Stomach (tissue), 9 donors: Measurements from ENCODE around the gene MAP3K2. TPM values are rescaled to one million over a fixed set of nuclear protein-coding genes. Genes with fewer than 3 reads are reported as not detected.

Source experiments
- DNase-seq, 2 donors: peaks; one replicate each; pipeline versions ENCODE4 v3.0.0 to v3.0.0-alpha.2; 2013 to 2019
- H3K27ac ChIP-seq, 5 donors: fragments of 200-600 bp in 4 of 5; sonication (generic) in 4 of 5; one replicate each; pipeline ENCODE4 v1.5.1; 2013 to 2019; ENCODE audit warnings: mild to moderate bottlenecking in 1 of 5, moderate library complexity in 1 of 5
- H3K27me3 ChIP-seq, 3 donors: fragments of 200-600 bp; sonication (generic); one replicate each; pipeline ENCODE4 v1.5.1; 2017 to 2019; ENCODE audit warnings: mixed run types in 1 of 3
- H3K36me3 ChIP-seq, 4 donors: fragments of 200-600 bp; sonication (generic); 1 replicate in 3 of 4; 2 replicates in 1 of 4; pipeline ENCODE4 v1.5.1; 2016 to 2019
- H3K4me1 ChIP-seq, 4 donors: fragments of 200-600 bp; sonication (generic); one replicate each; pipeline ENCODE4 v1.5.1; 2016 to 2019
- H3K4me3 ChIP-seq, 4 donors: fragments of 200-600 bp; sonication (generic) in 3 of 4; one replicate each; pipeline ENCODE4 v1.5.1; 2016 to 2019; ENCODE audit warnings: mild to moderate bottlenecking in 1 of 4
- H3K9me3 ChIP-seq, 4 donors: fragments of 200-600 bp; sonication (generic); one replicate each; pipeline ENCODE4 v1.5.1; 2016 to 2019
- EP300 ChIP-seq: sonication (generic); formaldehyde crosslinking; IDR thresholded peaks from one replicate; pipeline ENCODE4 v1.6.1; 2017; ENCODE audit warnings: antibody characterized with exemption
- POLR2A ChIP-seq, 4 donors: fragments of 450-650 bp; IDR thresholded peaks; one replicate each; pipeline ENCODE4 v1.6.1; 2016; ENCODE audit warnings: antibody characterized with exemption in 4 of 4, control low read depth in 2 of 4, mild to moderate bottlenecking in 1 of 4, moderate library complexity in 1 of 4
- POLR2AphosphoS5 ChIP-seq, 3 donors: sonication (generic); formaldehyde crosslinking; IDR thresholded peaks; one replicate each; pipeline ENCODE4 v1.6.1; 2016; ENCODE audit warnings: antibody characterized with exemption in 3 of 3
- WGBS, 5 donors: extraction: QIAGEN DNeasy Blood & Tissue Kit in 3 of 5; methylation state at CpG; one replicate each; pipeline versions ENCODE4 v1.1.5 to v1.1.7; 2013 to 2018; 5-methylcytosine and 5-hydroxymethylcytosine counted together
- intact Hi-C: fragments of 100-400 bp; cut with DNase I; formaldehyde crosslinking; loops from one replicate; pipeline ENCODE4 v1.15.1; 2023; ENCODE audit warnings: low total_unique reads
- polyA plus RNA-seq, 3 donors: library from polyadenylated mRNA; stranded (reverse); fragments of 200-250 nt; gene quantifications; one replicate each; pipeline ENCODE4 v1.2.3, GENCODE V29; 2013
- total RNA-seq, 5 donors: library from RNA; depleted of rRNA; stranded (reverse); fragments of >200 nt; gene quantifications; one replicate each; pipeline versions ENCODE4 v1.1.0 to v1.2.3, GENCODE V29; 2014 to 2016
- TF ChIP-seq, protein P1 (sequence below), 7 experiments: fragments of 450-650 bp in 4 of 7; fragments of 200-600 bp in 3 of 7; sonication (generic) in 3 of 7; IDR thresholded peaks; one replicate each; pipeline ENCODE4 v1.5.1; 2016 to 2019; ENCODE audit warnings: antibody characterized with exemption in 7 of 7, control low read depth in 2 of 7, mild to moderate bottlenecking in 1 of 7
- donor health status: healthy with polysubstance abuse.
- donor health status: Bipolar disorder and iron deficiency.
- donor health status: healthy.

MAP3K2 gene
- total and polyA plus RNA-seq, 8 donors, result 3.8 to 141 (median 55.6) TPM

DNA sequence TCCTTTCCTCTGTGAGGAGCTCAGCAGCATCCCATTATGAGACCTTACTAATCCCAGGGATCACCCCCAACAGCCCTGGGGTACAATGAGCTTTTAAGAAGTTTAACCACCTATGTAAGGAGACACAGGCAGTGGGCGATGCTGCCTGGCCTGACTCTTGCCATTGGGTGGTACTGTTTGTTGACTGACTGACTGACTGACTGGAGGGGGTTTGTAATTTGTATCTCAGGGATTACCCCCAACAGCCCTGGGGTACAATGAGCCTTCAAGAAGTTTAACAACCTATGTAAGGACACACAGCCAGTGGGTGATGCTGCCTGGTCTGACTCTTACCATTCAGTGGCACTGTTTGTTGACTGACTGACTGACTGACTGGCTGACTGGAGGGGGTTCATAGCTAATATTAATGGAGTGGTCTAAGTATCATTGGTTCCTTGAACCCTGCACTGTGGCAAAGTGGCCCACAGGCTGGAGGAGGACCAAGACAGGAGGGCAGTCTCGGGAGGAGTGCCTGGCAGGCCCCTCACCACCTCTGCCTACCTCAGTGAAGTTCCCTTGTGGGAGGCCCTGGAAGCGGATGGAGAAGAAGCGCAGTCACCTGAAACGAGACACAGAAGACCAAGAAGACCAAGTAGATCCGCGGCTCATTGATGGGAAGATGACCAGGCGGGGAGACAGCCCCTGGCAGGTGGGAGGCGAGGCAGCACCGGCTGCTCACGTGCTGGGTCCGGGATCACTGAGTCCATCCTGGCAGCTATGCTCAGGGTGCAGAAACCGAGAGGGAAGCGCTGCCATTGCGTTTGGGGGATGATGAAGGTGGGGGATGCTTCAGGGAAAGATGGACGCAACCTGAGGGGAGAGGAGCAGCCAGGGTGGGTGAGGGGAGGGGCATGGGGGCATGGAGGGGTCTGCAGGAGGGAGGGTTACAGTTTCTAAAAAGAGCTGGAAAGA is 38.0 kb upstream of the MAP3K2 start:
- Histone ChIP-seq H3K4me1 (peaks cover 13 to 22% (median 16%) of the 10 kb centered on the region in 4 donors), H3K36me3 (peaks cover 0 to 10% (median 4%) of the 10 kb centered on the region in 4 donors), H3K4me3 (no peak overlapping the region), H3K27me3 (peaks cover 0 to 43% (median 17%) of the 10 kb centered on the region in 3 donors), H3K27ac (no peak overlapping the region), H3K9me3 (no peaks in the 10 kb centered on the region)
- intact Hi-C loops, result no loop called here
- no peak for DNase-seq
- 94 to 97% (median 97%) methylated on average over 16 of the region's 16 CpGs for WGBS, 5 donors
- TF ChIP-seq, protein P1, sequence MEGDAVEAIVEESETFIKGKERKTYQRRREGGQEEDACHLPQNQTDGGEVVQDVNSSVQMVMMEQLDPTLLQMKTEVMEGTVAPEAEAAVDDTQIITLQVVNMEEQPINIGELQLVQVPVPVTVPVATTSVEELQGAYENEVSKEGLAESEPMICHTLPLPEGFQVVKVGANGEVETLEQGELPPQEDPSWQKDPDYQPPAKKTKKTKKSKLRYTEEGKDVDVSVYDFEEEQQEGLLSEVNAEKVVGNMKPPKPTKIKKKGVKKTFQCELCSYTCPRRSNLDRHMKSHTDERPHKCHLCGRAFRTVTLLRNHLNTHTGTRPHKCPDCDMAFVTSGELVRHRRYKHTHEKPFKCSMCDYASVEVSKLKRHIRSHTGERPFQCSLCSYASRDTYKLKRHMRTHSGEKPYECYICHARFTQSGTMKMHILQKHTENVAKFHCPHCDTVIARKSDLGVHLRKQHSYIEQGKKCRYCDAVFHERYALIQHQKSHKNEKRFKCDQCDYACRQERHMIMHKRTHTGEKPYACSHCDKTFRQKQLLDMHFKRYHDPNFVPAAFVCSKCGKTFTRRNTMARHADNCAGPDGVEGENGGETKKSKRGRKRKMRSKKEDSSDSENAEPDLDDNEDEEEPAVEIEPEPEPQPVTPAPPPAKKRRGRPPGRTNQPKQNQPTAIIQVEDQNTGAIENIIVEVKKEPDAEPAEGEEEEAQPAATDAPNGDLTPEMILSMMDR (IDR thresholded peaks at IDR 0.05), result no peak
- TF ChIP-seq POLR2A (IDR thresholded peaks at IDR 0.05), result no peak
- no peak for TF ChIP-seq POLR2AphosphoS5 (IDR thresholded peaks at IDR 0.05)
- TF ChIP-seq EP300, result no peak

DNA sequence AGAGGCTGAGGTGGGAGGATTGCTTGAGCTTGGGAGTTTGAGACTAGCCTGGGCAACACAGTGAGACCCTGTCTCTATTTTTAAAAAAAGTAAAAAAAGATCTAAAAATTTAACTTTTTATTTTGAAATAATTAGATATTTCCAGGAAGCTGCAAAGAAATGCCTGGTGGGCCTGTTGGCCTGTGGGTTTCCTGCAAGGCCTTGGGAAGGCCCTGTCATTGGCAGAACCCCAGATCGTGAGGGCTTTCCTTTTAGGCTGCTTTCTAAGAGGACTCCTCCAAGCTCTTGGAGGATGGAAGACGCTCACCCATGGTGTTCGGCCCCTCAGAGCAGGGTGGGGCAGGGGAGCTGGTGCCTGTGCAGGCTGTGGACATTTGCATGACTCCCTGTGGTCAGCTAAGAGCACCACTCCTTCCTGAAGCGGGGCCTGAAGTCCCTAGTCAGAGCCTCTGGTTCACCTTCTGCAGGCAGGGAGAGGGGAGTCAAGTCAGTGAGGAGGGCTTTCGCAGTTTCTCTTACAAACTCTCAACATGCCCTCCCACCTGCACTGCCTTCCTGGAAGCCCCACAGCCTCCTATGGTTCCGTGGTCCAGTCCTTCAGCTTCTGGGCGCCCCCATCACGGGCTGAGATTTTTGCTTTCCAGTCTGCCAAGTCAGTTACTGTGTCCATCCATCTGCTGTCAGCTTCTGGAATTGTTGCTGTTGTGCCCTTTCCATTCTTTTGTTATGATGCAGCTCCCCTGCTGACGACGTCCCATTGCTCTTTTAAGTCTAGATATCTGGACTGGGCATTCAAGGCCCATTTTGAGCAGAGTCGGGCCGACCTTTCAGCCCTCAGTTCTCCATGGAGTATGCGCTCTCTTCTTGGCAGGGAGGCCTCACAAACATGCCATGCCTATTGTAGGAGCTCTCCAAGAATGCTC is 37.1 kb upstream of the MAP3K2 start:
- intact Hi-C loops, result no loop called here
- H3K27ac ChIP-seq, result no peak overlapping the region
- 78 to 91% (median 86%) methylated on average over 13 of the region's 13 CpGs for WGBS, 5 donors
- TF ChIP-seq POLR2AphosphoS5 (IDR thresholded peaks at IDR 0.05) (no peak), EP300 (no peak), POLR2A (IDR thresholded peaks at IDR 0.05) (no peak)
- TF ChIP-seq, protein P1 (IDR thresholded peaks at IDR 0.05), result no peak
- peaks cover 0 to 43% (median 17%) of the 10 kb centered on the region in 3 donors for H3K27me3 ChIP-seq
- H3K9me3 ChIP-seq, result no peaks in the 10 kb centered on the region
- peaks cover 0 to 10% (median 4%) of the 10 kb centered on the region in 4 donors for H3K36me3 ChIP-seq
- no peak overlapping the region for H3K4me3 ChIP-seq
- no peak for DNase-seq
- peaks cover 13 to 22% (median 16%) of the 10 kb centered on the region in 4 donors for H3K4me1 ChIP-seq

DNA sequence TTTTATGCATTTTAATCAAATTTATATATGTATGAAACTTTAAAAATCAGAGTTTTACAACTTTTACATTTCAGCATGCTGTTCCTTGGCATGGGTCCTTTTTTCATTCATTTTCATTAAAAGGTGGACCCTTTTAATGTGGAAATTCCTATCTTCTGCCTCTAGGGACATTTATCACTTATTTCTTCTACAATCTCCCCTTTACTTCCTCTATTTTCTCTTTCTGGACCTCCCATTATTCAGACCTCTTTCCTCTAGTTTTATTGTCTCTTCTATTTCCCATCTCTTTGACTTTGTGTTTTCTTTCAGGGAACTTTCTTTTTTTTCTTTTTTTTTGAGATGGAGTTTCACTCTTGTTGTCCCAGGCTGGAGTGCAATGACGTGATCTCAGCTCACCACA is 36.1 kb upstream of the MAP3K2 start:
- Histone ChIP-seq H3K27me3 (peaks cover 0 to 43% (median 17%) of the 10 kb centered on the region in 3 donors), H3K9me3 (no peaks in the 10 kb centered on the region), H3K27ac (peak overlapping the region in 1 of 5 donors; percentile 61), H3K4me3 (peak overlapping the region in 3 of 4 donors; percentile 34 to 56 (median 41)), H3K4me1 (peaks cover 13 to 22% (median 16%) of the 10 kb centered on the region in 4 donors), H3K36me3 (peaks cover 0 to 10% (median 1%) of the 10 kb centered on the region in 4 donors)
- intact Hi-C loops, result no loop called here
- no peak for DNase-seq
- TF ChIP-seq POLR2AphosphoS5 (IDR thresholded peaks at IDR 0.05), result no peak
- TF ChIP-seq, protein P1 (IDR thresholded peaks at IDR 0.05), result no peak
- no peak for TF ChIP-seq EP300
- no peak for TF ChIP-seq POLR2A (IDR thresholded peaks at IDR 0.05)
- 50 to 81% (median 60%) methylated on average over 1 of the region's 1 CpG for WGBS, 5 donors

DNA sequence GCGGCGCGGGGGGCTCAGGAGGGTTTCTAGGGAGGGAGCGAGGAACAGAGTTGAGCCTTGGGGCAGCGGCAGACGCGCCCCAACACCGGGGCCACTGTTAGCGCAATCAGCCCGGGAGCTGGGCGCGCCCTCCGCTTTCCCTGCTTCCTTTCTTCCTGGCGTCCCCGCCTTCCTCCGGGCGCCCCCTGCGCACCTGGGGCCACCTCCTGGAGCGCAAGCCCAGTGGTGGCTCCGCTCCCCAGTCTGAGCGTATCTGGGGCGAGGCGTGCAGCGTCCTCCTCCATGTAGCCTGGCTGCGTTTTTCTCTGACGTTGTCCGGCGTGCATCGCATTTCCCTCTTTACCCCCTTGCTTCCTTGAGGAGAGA is 35.7 kb upstream of the MAP3K2 start:
- 1 to 3% (median 2%) methylated on average over 12 to 29 of the region's 29 CpGs for WGBS, 5 donors
- TF ChIP-seq, protein P1 (IDR thresholded peaks at IDR 0.05), result no peak
- peak in 1 of 3 donors; percentile 22 for TF ChIP-seq POLR2AphosphoS5 (IDR thresholded peaks at IDR 0.05)
- TF ChIP-seq POLR2A (IDR thresholded peaks at IDR 0.05), result no peak
- Histone ChIP-seq H3K4me1 (peaks cover 14 to 22% (median 17%) of the 10 kb centered on the region in 4 donors), H3K27ac (peak overlapping the region in 1 of 5 donors; percentile 61), H3K27me3 (peaks cover 0 to 43% (median 17%) of the 10 kb centered on the region in 3 donors), H3K36me3 (peaks cover 0 to 6% (median 0%) of the 10 kb centered on the region in 4 donors), H3K4me3 (peak overlapping the region; percentile 34 to 56 (median 38)), H3K9me3 (no peaks in the 10 kb centered on the region)
- peak; percentile 71 to 82 for DNase-seq
- intact Hi-C loops, result no loop called here
